NCI-H2227 treated with DMSO at 0.1 percent for 48 hours (cell line): ENCODE results near the gene PSAP.

Source experiments
- DNase-seq: peaks from one replicate; lab custom pipeline; 2025; lab: John Stamatoyannopoulos, UW

Gene PSAP

GRCh38 chr10:71825217-71825616 is 25.8 kb downstream of the PSAP start:
- DNase-seq, result no peak

GRCh38 chr10:71824333-71824732 is 26.7 kb downstream of the PSAP start:
- DNase-seq, result no peak

- DNase-seq, result no peak
Measured at GRCh38 chr10:71823356-71823755, 27.7 kb downstream of the PSAP start.

GRCh38 chr10:71821909-71822763 is 28.9 kb downstream of the PSAP start:
- DNase-seq, result no peak

- DNase-seq, result no peak
Measured at GRCh38 chr10:71820966-71821365, 30.1 kb downstream of the PSAP start.

- no peak for DNase-seq
Measured at GRCh38 chr10:71819985-71820384, 31.1 kb downstream of the PSAP start.

GRCh38 chr10:71819441-71819861 is 31.6 kb downstream of the PSAP start:
- no peak for DNase-seq

GRCh38 chr10:71818674-71819260 is 32.3 kb downstream of the PSAP start:
- no peak for DNase-seq

GRCh38 chr10:71817831-71818655 is 33.0 kb downstream of the PSAP start:
- DNase-seq, result no peak

- DNase-seq, result no peak
Measured at GRCh38 chr10:71816936-71817618, 34.0 kb downstream of the PSAP start.

GRCh38 chr10:71816421-71816851 is 34.6 kb downstream of the PSAP start:
- DNase-seq, result no peak

GRCh38 chr10:71815515-71816130 is 35.4 kb downstream of the PSAP start:
- DNase-seq, result no peak

GRCh38 chr10:71814922-71815411 is 36.1 kb downstream of the PSAP start:
- DNase-seq, result no peak

GRCh38 chr10:71812913-71813590 is 38.0 kb downstream of the PSAP start:
- no peak for DNase-seq

- DNase-seq, result no peak
Measured at GRCh38 chr10:71812016-71812912, 38.8 kb downstream of the PSAP start.

- no peak for DNase-seq
Measured at GRCh38 chr10:71811351-71811750, 39.7 kb downstream of the PSAP start.

- no peak for DNase-seq
Measured at GRCh38 chr10:71810048-71810750, 40.9 kb downstream of the PSAP start.

- DNase-seq, result no peak
Measured at GRCh38 chr10:71809628-71810027, 41.4 kb downstream of the PSAP start.
